ENCODE results near the gene SETD3.
"Not testable (repeated sequence)": the region's sequence is repeated elsewhere in the genome, so short reads cannot be mapped to it uniquely, and the experiment has no call there.

Gene SETD3

GRCh38 chr14:99354166-99354875, 126.3 kb downstream of the SETD3 start:
- no peak for DNase-seq

DNA sequence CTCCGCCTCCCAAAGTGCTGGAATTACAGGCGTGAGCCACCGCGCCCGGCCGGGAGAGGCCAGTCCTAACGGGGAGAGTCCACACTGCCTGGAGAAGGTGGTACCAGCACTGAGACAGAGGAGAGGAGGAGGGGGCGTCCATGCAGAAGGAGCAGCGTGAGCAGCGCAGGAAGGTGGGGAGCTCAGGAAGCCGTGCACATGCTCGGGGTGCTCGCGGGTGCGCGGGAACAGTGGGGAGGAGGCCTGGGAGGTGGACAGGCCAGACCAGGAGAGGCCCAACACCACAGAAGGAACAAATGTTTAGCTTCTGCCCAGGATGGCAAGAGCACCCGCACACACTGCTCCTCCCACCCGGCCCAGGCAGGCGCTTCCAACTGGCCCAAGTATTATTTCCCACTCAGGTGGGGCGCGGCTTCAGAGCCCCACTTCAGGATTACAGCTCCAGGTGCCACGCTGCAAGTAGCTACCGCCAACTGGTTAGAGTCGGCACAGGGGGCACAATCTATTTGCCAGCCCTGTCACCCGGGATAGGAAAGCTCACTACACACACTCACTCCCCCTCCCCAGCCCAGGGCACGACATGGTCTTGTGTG, 127.9 kb downstream of the SETD3 start:
- no peak for DNase-seq

GRCh38 chr14:99351166-99352007, 129.3 kb downstream of the SETD3 start:
- DNase-seq: no peak

DNA sequence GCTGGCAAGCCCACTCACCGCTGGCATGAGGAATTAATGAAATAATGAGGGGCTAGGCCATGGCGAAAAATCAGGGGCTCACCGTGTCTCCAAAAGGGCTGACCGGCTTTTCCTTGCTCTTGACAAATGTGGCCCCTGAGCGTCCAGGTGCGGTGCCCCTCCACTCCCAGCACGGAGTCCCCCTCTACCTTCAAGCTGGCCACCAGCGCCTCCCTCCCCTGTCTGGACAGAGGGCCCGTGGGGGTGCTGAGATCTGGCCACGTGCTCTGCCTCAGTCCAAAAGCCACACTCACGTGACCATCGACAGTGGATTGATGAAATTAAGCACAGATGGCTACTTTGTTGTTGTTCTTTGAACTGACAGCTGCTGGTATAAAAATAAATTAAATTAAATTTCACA, 129.9 kb downstream of the SETD3 start:
- DNase-seq: no peak

DNA sequence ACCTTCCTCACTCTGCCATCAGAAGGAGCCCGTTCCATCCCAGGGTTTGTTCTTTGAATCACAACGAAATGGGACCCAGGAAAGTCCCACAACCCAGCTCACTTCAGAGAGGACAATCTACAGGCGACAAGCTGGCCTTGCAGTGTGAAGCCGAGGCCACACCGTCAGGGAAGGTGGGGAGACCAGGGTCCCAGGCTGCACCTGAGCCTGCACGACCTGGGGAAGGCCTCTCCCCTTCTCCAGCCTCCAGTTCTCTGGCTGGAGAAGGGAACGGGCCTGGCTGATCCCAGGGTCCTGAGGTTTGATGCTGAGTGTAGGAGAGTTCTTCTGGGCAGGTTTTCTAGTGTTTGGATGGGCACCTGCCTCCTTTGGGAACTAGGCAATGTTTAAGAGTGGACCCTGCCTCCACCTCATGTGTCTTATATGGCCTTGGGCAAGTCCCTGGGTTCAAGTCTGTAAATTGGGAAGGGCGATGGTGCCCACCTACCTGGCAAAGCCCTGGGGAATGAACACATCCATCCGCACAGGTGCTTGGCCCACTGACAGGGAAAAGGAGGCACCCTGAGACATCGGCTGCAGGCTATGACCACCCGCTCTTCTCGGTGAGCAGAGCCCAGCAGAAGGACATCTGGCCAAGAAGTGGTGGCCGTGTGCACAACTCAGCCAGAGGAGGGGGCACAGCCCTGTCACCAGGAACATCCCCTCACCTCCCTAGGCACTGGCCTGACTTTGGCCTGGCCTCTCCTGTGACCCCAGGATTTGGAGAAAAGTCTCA, 130.8 kb downstream of the SETD3 start:
- DNase-seq: no peak

DNA sequence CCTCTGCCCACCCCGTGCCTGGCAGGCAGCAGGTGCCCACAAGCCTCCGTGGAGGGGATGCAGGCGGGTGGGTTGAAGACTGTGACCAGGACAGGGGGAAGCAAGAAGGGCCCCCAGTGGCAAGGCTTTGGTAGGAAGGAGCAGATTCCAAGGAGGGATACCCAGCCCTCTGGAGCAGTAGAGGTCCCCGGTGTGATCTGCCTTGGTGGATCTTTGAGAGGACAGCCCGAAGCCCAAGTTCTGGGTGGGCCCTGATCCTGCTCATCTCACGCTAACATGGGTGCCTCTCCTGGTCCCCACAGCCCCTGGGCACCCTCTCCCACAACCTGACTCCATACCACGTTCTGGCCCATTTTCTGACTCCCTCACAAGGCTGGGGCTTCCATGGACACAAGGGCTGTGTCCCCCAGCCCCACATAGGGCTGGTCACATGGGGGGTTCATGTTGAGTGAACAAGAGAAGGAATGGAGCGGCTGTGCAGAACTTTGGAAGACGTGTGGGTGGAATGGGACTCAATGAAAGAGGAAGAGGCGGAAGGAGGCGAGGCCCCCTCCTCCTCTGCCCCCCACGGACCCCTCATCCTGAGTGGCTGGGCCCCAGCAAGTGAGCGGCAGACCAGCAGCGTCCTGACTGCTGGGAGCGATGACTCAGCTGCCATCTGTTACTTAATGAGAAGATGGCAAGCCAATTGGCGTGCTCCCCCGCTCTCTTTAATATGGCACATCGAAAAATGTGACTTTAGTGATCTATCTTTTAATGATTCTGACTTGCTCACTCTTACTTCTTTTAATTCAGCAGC, 131.6 kb downstream of the SETD3 start:
- DNase-seq: no peak

DNA sequence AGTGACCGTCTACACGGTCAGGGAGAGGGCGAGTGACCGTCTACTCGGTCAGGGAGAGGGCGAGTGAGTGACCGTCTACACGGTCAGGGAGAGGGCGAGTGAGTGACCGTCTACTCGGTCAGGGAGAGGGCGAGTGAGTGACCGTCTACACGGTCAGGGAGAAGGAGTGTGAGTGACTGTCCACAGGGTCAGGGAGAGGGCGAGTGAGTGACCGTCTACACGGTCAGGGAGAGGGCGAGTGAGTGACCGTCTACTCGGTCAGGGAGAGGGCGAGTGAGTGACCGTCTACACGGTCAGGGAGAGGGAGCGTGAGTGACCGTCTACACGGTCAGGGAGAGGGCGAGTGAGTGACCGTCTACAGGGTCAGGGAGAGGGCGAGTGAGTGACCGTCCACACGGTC, 132.4 kb downstream of the SETD3 start:
- not testable (repeated sequence) for DNase-seq
